ENCODE results near the gene PKP3. TPM values are rescaled to one million over a fixed set of nuclear protein-coding genes. Genes with fewer than 3 reads are reported as not detected.

Gene PKP3
- total and polyA plus RNA-seq, 9 of the 15 experiments (the other 6 are each of a cell fraction or from before 2014, with no cell fraction given): 0.11 to 110 (median 30.7) TPM

DNA sequence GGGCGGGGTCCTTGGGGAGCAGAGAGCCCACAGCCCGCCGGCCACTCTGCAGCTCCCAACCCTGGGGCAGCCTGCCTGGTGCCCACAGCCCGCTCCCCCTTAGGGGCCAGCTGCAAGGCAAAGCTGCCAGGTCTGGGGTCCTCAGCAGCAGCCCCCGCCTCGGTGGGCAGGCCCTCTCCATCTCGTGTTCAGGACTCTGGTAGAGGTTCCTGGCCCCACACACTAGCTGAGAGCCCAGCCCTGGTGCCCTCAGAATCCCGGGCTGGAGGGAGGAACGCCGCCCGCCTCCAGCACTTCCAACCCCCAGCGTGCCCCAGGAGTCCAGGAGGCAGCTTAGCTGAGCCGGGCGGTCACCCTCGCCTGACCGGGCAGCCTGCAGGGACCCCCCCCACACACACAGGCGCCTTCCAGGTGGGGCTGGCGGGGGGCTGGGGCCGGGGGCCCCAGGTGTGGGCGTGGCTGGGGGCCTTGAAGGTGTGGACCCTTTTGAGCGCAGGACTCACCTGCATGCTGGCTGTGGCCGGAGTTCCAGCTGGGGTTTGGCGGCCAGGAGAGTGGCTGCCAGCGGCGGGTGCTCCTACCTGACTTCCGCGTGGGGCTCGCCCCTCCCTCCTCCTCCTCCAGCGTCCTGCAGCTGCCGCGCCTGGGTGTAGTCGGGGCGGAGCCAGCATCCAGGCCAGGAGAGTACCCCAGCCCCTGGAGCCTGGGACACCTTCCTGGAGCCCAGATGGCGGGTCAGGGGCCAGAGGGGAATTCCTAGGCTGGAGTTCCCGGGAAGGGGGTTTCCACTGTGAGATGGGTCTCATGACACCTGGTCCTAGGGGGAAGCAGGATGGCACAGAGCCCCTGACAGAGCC, 47.6 kb downstream of the PKP3 start, which contains the start of gene ANO9 (continued):
- TF ChIP-seq, protein P1, sequence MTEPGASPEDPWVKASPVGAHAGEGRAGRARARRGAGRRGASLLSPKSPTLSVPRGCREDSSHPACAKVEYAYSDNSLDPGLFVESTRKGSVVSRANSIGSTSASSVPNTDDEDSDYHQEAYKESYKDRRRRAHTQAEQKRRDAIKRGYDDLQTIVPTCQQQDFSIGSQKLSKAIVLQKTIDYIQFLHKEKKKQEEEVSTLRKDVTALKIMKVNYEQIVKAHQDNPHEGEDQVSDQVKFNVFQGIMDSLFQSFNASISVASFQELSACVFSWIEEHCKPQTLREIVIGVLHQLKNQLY (CRISPR knock-in tag; conservative IDR thresholded peaks at IDR 0.05): no peak
- TF ChIP-seq ZC3H4 (CRISPR knock-in tag; IDR thresholded peaks at IDR 0.05; ENCODE audit: borderline replicate concordance): no peak
- TF ChIP-seq, protein P2, sequence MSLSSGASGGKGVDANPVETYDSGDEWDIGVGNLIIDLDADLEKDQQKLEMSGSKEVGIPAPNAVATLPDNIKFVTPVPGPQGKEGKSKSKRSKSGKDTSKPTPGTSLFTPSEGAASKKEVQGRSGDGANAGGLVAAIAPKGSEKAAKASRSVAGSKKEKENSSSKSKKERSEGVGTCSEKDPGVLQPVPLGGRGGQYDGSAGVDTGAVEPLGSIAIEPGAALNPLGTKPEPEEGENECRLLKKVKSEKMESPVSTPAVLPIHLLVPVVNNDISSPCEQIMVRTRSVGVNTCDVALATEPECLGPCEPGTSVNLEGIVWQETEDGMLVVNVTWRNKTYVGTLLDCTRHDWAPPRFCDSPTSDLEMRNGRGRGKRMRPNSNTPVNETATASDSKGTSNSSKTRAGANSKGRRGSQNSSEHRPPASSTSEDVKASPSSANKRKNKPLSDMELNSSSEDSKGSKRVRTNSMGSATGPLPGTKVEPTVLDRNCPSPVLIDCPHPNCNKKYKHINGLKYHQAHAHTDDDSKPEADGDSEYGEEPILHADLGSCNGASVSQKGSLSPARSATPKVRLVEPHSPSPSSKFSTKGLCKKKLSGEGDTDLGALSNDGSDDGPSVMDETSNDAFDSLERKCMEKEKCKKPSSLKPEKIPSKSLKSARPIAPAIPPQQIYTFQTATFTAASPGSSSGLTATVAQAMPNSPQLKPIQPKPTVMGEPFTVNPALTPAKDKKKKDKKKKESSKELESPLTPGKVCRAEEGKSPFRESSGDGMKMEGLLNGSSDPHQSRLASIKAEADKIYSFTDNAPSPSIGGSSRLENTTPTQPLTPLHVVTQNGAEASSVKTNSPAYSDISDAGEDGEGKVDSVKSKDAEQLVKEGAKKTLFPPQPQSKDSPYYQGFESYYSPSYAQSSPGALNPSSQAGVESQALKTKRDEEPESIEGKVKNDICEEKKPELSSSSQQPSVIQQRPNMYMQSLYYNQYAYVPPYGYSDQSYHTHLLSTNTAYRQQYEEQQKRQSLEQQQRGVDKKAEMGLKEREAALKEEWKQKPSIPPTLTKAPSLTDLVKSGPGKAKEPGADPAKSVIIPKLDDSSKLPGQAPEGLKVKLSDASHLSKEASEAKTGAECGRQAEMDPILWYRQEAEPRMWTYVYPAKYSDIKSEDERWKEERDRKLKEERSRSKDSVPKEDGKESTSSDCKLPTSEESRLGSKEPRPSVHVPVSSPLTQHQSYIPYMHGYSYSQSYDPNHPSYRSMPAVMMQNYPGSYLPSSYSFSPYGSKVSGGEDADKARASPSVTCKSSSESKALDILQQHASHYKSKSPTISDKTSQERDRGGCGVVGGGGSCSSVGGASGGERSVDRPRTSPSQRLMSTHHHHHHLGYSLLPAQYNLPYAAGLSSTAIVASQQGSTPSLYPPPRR (CRISPR knock-in tag; IDR thresholded peaks at IDR 0.05; ENCODE audit: borderline replicate concordance): no peak
- TF ChIP-seq ZFP30 (CRISPR knock-in tag; IDR thresholded peaks at IDR 0.05; ENCODE audit: borderline replicate concordance): no peak
- TF ChIP-seq CBFA2T3 (IDR thresholded peaks at IDR 0.05): no peak
- TF ChIP-seq RNF2 (IDR thresholded peaks at IDR 0.05): no peak
- no peak for TF ChIP-seq YY1 (IDR thresholded peaks at IDR 0.05; ENCODE audit: borderline replicate concordance in 1 of 3, control insufficient read depth in 1 of 3, extremely low read depth in 1 of 3, insufficient read depth in 3 of 3, insufficient read length in 1 of 3, insufficient replicate concordance in 2 of 3, low read depth in 1 of 3, low read length in 2 of 3)
- TF ChIP-seq ZKSCAN8 (CRISPR knock-in tag; IDR thresholded peaks at IDR 0.05): no peak
- TF ChIP-seq ZBTB17 (CRISPR knock-in tag; IDR thresholded peaks at IDR 0.05): no peak
- no peak for TF ChIP-seq EGR1 (conservative IDR thresholded peaks at IDR 0.05)
- no peak for TF ChIP-seq RHOXF2B (CRISPR knock-in tag; conservative IDR thresholded peaks at IDR 0.05)
- TF ChIP-seq, protein P3, sequence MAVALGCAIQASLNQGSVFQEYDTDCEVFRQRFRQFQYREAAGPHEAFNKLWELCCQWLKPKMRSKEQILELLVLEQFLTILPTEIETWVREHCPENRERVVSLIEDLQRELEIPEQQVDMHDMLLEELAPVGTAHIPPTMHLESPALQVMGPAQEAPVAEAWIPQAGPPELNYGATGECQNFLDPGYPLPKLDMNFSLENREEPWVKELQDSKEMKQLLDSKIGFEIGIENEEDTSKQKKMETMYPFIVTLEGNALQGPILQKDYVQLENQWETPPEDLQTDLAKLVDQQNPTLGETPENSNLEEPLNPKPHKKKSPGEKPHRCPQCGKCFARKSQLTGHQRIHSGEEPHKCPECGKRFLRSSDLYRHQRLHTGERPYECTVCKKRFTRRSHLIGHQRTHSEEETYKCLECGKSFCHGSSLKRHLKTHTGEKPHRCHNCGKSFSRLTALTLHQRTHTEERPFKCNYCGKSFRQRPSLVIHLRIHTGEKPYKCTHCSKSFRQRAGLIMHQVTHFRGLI (CRISPR knock-in tag; IDR thresholded peaks at IDR 0.05): no peak
- no peak for TF ChIP-seq ZNF239 (CRISPR knock-in tag; IDR thresholded peaks at IDR 0.05)
- TF ChIP-seq, protein P4, sequence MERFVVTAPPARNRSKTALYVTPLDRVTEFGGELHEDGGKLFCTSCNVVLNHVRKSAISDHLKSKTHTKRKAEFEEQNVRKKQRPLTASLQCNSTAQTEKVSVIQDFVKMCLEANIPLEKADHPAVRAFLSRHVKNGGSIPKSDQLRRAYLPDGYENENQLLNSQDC (CRISPR knock-in tag; IDR thresholded peaks at IDR 0.05): no peak
- no peak for TF ChIP-seq E2F3 (CRISPR knock-in tag; IDR thresholded peaks at IDR 0.05)
- TF ChIP-seq, protein P5, sequence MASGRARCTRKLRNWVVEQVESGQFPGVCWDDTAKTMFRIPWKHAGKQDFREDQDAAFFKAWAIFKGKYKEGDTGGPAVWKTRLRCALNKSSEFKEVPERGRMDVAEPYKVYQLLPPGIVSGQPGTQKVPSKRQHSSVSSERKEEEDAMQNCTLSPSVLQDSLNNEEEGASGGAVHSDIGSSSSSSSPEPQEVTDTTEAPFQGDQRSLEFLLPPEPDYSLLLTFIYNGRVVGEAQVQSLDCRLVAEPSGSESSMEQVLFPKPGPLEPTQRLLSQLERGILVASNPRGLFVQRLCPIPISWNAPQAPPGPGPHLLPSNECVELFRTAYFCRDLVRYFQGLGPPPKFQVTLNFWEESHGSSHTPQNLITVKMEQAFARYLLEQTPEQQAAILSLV (tag; IDR thresholded peaks at IDR 0.05): no peak
- no peak for TF ChIP-seq ZFP1 (CRISPR knock-in tag; IDR thresholded peaks at IDR 0.05)

Data from K562 (cell line).